Measurements from ENCODE around the gene CBL.

DNA sequence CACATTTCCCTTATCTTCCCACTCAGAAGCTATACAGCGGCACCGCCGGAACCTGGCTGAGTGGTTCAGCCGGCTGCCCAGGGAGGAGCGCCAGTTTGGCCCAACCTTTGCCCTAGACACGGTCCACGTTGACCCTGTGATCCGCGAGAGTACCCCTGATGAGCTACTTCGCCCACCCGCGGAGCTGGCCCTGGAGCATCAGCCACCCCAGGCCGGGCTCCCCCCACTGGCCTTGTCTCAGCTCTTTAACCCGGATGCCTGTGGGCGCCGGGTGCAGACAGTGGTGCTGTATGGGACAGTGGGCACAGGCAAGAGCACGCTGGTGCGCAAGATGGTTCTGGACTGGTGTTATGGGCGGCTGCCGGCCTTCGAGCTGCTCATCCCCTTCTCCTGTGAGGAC, 32.7 kb upstream of the CBL start:
- TF ChIP-seq, protein P1, sequence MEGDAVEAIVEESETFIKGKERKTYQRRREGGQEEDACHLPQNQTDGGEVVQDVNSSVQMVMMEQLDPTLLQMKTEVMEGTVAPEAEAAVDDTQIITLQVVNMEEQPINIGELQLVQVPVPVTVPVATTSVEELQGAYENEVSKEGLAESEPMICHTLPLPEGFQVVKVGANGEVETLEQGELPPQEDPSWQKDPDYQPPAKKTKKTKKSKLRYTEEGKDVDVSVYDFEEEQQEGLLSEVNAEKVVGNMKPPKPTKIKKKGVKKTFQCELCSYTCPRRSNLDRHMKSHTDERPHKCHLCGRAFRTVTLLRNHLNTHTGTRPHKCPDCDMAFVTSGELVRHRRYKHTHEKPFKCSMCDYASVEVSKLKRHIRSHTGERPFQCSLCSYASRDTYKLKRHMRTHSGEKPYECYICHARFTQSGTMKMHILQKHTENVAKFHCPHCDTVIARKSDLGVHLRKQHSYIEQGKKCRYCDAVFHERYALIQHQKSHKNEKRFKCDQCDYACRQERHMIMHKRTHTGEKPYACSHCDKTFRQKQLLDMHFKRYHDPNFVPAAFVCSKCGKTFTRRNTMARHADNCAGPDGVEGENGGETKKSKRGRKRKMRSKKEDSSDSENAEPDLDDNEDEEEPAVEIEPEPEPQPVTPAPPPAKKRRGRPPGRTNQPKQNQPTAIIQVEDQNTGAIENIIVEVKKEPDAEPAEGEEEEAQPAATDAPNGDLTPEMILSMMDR (IDR thresholded peaks at IDR 0.05; ENCODE audit: insufficient read depth, low read depth, low read length), result no peak
- no peak for TF ChIP-seq EZH2 (IDR thresholded peaks at IDR 0.05; ENCODE audit: insufficient read depth, low read length)

All from astrocyte (in vitro differentiated cells and primary cell).